GM19468 (cell line): ENCODE measurements around the gene OSBPL10.

Source experiments
- ATAC-seq: cut with Tn5 transposase; IDR thresholded peaks from one replicate; pipeline ENCODE4 v1.9.1; 2021; ENCODE audit warnings: mild to moderate bottlenecking, moderate library complexity, moderate number of reproducible peaks; ENCODE audit not compliant: unreplicated experiment; ENCODE audit errors: extremely low read depth

The OSBPL10 gene

GRCh38 chr3:31729082-31729481 lies 252.0 kb downstream of the OSBPL10 start:
- no peak for ATAC-seq

GRCh38 chr3:31728403-31728802 lies 252.7 kb downstream of the OSBPL10 start:
- ATAC-seq = no peak

GRCh38 chr3:31725976-31726375 lies 255.1 kb downstream of the OSBPL10 start:
- no peak for ATAC-seq

- no peak for ATAC-seq
These were observed 255.5 kb downstream of the OSBPL10 start for GRCh38 chr3:31725568-31725967.

GRCh38 chr3:31724651-31725050 lies 256.4 kb downstream of the OSBPL10 start:
- no peak for ATAC-seq

- no peak for ATAC-seq
These were observed 256.9 kb downstream of the OSBPL10 start for GRCh38 chr3:31724116-31724515.

- ATAC-seq = no peak
These were observed 257.4 kb downstream of the OSBPL10 start for GRCh38 chr3:31723701-31724100.

GRCh38 chr3:31721676-31722075 lies 259.4 kb downstream of the OSBPL10 start:
- ATAC-seq = no peak

- ATAC-seq = no peak
These were observed 266.4 kb downstream of the OSBPL10 start for GRCh38 chr3:31714495-31715280.

- no peak for ATAC-seq
These were observed 267.2 kb downstream of the OSBPL10 start for GRCh38 chr3:31713816-31714215.

- ATAC-seq = no peak
These were observed 270.8 kb downstream of the OSBPL10 start for GRCh38 chr3:31710123-31710803.

GRCh38 chr3:31709526-31709925 lies 271.5 kb downstream of the OSBPL10 start:
- ATAC-seq = no peak

- no peak for ATAC-seq
These were observed 272.1 kb downstream of the OSBPL10 start for GRCh38 chr3:31709005-31709404.

GRCh38 chr3:31707286-31707685 lies 273.8 kb downstream of the OSBPL10 start:
- no peak for ATAC-seq

GRCh38 chr3:31705736-31706135 lies 275.3 kb downstream of the OSBPL10 start:
- no peak for ATAC-seq

- no peak for ATAC-seq
These were observed 276.4 kb downstream of the OSBPL10 start for GRCh38 chr3:31704591-31705179.

- ATAC-seq = no peak
These were observed 276.9 kb downstream of the OSBPL10 start for GRCh38 chr3:31704156-31704555.

GRCh38 chr3:31701286-31701685 lies 279.8 kb downstream of the OSBPL10 start:
- no peak for ATAC-seq

- ATAC-seq = no peak
These were observed 281.6 kb downstream of the OSBPL10 start for GRCh38 chr3:31699309-31699953.

GRCh38 chr3:31696815-31697548 lies 284.1 kb downstream of the OSBPL10 start:
- ATAC-seq = no peak
